GM18951 (cell line): Measurements from ENCODE around the gene KCNN3.

Experiments used
- POLR2A ChIP-seq: IDR thresholded peaks from 4 replicates; pipeline ENCODE4 v1.6.1; 2011; ENCODE audit warnings: mild to moderate bottlenecking; ENCODE audit not compliant: insufficient read length, insufficient read depth; ENCODE audit errors: extremely low read depth
- in situ Hi-C: fragments of 300-500 bp; cut with MboI; formaldehyde crosslinking; loops from one replicate; pipeline ENCODE4 v1.12.0; 2022; ENCODE audit warnings: low sequenced_read_pairs, mixed read lengths, inconsistent platforms; ENCODE audit not compliant: unreplicated experiment

The KCNN3 gene

GRCh38 chr1:154736841-154737240 is 133.2 kb downstream of the KCNN3 start:
- in situ Hi-C loops: no loop called here
- no peak for TF ChIP-seq POLR2A

DNA sequence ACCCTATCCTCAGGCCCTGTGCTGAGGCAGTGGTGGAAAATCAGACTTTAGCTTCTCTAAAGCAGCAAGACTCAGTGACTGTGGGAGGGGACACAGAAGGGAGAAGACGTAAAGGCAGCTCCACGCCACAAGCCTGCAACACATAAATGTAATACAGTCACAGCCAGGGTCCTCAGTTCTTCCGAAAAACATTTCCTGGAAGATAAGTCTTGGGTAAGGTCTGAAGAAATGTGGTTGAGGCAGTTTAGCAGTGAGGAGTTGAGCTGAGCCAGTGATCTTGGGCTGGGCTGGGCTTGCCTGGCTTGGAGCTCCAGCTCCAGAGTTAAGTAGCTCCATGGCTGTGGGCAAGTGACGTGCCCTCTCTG is 134.3 kb downstream of the KCNN3 start:
- TF ChIP-seq POLR2A: no peak
- in situ Hi-C loops: no loop called here

DNA sequence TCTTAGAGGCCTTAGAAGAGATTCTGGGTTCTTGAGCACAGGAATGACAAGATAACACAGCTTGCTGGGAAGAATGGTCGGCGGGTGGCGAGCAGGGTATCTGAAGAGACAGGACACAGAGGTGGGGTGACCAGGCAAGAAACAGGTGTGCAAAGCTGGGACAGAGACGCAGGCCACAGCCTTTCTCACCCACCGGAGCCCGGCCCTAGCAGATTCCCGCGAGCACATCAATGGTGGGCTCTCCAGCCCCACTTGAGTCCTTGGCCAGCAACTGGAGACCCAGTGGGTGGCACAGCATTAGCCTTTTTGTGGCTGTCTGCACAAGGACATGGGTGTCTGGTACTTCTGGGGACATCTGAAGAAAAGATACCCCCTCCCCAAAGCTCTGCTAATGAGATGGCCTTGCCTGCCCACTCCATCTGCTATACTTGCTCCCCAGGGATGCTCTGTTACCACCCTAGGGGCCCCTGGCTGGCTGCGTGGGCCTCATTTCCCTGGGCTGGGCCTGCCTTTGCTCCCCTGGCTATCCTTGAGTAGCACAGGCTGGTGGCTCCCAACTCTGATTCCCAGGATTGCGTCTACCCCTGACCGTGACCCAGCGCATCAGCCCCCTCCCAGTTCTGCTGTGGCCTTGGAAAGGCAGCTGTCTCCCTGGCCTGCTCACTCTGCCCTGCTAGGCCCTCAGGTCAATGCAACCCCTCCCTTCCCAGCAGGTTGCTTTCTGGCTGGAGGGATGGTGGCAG is 134.8 kb downstream of the KCNN3 start:
- in situ Hi-C loops: no loop called here
- no peak for TF ChIP-seq POLR2A

- in situ Hi-C loops: no loop called here
- TF ChIP-seq POLR2A: no peak
These were observed 136.5 kb downstream of the KCNN3 start for GRCh38 chr1:154733621-154734020.

DNA sequence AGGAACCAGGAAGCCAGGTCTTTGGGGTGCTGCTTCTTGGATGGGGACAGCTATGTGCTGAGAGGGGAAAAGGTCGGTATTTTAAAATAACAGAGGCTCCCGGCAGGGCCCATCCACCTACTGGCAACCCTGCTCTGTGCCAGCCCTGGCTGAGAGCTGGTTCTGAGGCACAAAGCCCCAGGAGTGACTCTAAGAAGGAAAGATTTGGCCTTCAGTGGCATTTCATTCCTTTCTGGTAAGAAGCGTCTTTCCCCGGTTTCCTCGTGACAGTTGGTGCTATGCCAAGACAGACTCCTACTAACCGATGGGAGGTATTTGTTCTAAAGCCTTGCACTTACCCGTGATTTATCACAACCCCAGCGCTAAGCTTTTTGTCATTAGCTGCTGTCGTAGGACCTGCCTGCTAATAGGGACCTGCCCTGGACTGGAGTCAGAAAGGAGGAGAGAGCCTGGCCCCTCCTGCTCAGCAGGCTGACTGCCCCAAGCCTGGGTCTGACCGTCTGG is 139.0 kb downstream of the KCNN3 start:
- TF ChIP-seq POLR2A: no peak
- in situ Hi-C loops: no loop called here

DNA sequence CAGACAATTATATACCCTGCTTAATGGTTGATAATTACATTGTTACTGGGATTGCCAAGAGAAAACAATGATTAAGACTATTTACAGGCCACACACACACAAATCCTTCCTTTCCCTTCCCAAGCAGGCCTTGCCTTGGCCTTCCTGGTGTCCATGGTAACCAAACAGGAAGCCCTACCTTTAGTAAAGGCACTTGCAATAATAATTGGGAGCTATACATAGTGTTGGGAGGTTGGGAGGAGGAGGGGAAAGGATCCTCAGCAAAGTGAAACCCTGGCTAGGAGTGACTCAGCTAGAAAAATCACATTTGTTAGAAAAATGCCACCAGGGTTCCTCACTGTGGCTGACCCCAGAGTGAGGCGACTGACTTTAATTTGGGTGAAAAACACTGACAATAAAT is 139.8 kb downstream of the KCNN3 start:
- no peak for TF ChIP-seq POLR2A
- in situ Hi-C loops: no loop called here

- in situ Hi-C loops: no loop called here
- TF ChIP-seq POLR2A: no peak
These were observed 140.5 kb downstream of the KCNN3 start for GRCh38 chr1:154729577-154729976.

GRCh38 chr1:154729031-154729442 is 141.0 kb downstream of the KCNN3 start:
- in situ Hi-C loops: no loop called here
- TF ChIP-seq POLR2A: no peak

GRCh38 chr1:154726896-154727753 is 143.0 kb downstream of the KCNN3 start:
- no peak for TF ChIP-seq POLR2A
- in situ Hi-C loops: no loop called here

DNA sequence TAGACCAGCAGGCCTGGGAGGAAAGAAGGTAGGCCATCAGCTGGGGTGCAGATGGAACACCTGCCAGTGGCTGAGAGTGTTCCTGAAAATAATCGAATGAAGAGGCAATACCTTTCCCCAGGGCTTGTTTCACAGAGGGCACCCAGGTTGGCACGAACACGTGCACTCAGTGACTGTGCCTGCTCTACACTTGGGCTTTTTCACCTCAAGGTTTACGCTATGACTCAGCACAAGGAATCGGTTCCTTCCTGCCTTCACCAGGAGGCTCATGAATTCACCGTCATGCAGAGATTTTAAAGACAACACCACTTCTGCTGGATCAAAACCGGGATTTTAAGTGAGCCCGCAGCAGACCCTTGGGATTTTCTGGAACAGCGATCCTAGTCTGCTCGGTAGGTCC is 143.6 kb downstream of the KCNN3 start:
- no peak for TF ChIP-seq POLR2A
- in situ Hi-C loops: no loop called here

DNA sequence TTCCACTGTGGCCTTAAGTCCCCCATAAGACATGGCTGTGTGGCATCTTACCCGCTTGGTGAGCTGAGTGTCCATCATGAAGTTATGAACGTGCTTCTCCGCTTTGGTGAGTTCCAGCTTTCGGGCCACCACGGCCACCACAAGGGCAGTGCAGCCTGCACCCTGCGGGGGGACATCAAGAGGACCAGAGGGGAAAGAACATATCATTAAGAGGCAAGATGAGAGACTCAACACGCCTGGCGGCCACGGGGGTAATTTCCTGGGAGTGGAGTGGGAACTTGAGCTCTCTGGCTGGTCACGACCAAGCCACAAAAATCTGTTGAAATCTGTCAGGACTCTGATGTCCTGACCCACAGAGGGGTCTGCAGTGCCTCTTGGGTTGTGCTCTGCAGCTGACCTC is 144.2 kb downstream of the KCNN3 start:
- TF ChIP-seq POLR2A: no peak
- in situ Hi-C loops: no loop called here

DNA sequence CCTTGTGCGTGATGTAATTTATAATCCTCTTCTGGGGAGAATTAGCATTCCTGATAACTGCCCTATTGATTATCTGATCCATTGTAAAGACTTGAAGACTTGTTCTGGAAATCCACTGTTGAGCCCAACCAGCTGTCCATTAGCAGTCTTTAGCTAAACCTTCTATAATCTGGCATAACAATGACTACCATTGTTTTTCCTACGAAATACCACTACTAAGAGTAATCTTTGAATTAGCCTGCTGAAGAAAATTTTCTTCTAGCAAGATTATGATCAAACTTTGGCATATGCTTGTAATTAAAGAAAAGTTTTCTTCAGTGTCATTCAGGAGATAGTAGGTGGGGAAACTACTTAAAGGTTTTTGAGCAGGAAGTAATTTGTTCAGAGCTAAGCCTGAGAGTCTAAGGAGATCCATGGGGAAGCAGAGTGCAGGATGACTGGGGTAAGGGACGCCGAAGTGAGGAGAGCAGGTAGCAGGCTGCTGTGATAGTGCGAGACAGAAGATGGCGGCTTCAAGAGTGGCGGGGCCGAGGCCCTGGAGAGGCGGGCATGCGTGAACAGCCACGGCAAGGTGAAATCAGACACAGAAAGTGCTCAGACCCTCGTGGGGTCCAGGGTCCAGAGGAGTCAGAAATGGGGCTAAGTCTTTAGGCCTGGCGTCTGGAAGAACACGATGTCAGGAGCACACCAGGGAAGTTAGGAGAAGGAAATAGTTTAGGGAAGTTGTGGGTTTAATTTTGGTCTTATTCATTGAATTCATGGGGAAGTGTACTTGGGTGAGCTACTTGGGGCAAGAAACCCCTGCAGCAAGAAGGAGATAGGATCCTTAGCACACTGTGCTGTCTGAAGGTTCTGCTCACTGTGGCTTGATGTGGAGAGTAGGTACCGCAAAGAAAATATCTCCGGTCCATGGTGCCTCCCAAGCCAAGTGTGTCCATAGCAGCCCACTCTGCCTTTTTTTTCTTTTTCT is 149.5 kb downstream of the KCNN3 start:
- in situ Hi-C loops: no loop called here
- no peak for TF ChIP-seq POLR2A

DNA sequence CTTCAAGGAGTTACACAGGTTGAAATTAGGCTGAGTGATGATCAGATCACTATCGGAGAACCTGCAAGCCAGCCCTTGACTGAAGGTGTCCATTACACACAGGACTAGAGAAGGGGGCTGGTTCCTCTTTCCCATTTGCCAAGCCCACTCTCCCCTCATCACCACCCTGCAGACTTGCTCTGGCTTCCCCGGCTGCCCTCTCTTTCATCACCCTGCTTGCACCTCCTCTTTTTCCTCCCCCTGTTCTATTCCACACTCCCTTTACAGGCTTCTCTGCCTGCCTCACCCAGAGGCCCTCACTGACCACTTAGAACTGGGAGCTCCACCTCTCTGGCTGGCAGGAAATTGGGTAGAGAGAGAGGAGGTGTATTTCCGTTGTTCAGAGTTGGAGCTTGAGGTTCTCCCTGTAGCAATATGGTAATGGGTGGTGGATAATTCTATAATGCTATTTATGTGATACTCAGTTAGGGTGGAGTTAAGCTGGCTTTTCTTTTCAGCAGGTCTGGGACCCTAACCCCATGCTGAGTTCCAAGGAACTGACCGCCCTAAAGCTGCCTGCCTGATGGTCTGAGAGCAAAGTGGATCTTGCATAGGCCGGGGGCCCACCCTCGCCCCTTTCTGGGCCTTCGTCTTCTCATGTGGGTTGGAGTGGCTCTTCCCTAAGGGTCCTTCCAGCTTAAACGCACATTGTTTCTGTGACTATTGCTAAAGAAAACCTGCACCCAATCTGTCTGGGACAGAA is 150.3 kb downstream of the KCNN3 start:
- in situ Hi-C loops: no loop called here
- no peak for TF ChIP-seq POLR2A

DNA sequence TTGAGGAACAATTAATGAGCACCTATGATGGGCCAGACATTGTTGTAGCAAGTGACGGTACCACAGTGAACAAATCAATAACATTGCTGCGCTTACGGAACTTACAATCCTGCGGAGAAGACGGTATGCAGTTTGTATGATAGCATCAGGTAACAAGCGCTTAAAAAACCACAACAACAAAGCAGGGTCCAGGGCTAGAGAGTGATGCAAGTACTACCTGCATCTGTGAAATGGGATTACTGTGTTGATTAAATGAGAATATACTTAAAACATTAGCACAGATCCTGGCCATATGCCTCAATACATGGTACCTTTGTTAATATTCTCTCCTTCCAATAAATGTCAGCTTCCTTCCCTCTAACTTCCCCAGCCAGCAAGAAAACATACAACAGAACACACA is 151.5 kb downstream of the KCNN3 start:
- in situ Hi-C loops: no loop called here
- TF ChIP-seq POLR2A: no peak
